Measurements from ENCODE around the gene SPATS2L.

DNA sequence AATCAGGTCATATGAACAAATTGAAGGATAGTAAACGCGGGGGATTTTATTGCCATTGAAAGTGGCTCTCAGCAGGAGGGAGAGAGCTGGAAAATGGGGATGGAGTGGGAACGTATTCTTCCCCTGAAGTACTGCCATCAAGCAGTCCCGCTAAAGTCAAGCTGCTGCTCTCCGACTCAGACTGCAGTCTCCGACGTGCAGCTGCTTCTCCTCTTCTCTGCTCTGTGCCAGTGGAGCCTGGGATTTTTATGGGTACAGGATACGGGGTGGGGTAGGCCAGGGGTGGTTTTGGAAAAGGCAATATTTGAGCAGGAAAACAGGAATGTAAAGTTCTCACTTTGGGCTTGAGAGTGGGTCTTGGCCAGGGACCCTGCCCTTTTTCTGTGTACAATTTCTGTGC lies 170.3 kb downstream of the SPATS2L start:
- TF ChIP-seq, protein P1, sequence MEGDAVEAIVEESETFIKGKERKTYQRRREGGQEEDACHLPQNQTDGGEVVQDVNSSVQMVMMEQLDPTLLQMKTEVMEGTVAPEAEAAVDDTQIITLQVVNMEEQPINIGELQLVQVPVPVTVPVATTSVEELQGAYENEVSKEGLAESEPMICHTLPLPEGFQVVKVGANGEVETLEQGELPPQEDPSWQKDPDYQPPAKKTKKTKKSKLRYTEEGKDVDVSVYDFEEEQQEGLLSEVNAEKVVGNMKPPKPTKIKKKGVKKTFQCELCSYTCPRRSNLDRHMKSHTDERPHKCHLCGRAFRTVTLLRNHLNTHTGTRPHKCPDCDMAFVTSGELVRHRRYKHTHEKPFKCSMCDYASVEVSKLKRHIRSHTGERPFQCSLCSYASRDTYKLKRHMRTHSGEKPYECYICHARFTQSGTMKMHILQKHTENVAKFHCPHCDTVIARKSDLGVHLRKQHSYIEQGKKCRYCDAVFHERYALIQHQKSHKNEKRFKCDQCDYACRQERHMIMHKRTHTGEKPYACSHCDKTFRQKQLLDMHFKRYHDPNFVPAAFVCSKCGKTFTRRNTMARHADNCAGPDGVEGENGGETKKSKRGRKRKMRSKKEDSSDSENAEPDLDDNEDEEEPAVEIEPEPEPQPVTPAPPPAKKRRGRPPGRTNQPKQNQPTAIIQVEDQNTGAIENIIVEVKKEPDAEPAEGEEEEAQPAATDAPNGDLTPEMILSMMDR (conservative IDR thresholded peaks at IDR 0.05; ENCODE audit: low read length): no peak
- no peak for TF ChIP-seq EZH2phosphoT487 (IDR thresholded peaks at IDR 0.05; ENCODE audit: borderline replicate concordance)

Measured in Loucy (cell line).